Ishikawa (cell line): Measurements from ENCODE around the gene PRMT7.

ENCODE experiments used
- CEBPB ChIP-seq: IDR thresholded peaks from 2 replicates; pipeline ENCODE4 v1.6.1; 2012
- CREB1 ChIP-seq: IDR thresholded peaks from 2 replicates; pipeline ENCODE4 v1.6.1; 2012; ENCODE audit warnings: low read depth
- EGR1 ChIP-seq: IDR thresholded peaks from 2 replicates; pipeline ENCODE4 v1.6.1; 2012
- EP300 ChIP-seq: IDR thresholded peaks from 2 replicates; pipeline ENCODE4 v1.6.1; 2012; ENCODE audit warnings: borderline replicate concordance
- FOXM1 ChIP-seq: IDR thresholded peaks from 2 replicates; pipeline ENCODE4 v1.6.1; 2012; ENCODE audit warnings: low read depth, borderline replicate concordance
- NFIC ChIP-seq: IDR thresholded peaks from 2 replicates; pipeline ENCODE4 v1.6.1; 2012
- RAD21 ChIP-seq: IDR thresholded peaks from 2 replicates; pipeline ENCODE4 v1.6.1; 2012; ENCODE audit warnings: low read depth
- TAF1 ChIP-seq: IDR thresholded peaks from 2 replicates; pipeline ENCODE4 v1.6.1; 2012; ENCODE audit warnings: low read depth, mild to moderate bottlenecking
- TCF12 ChIP-seq: IDR thresholded peaks from 2 replicates; pipeline ENCODE4 v1.6.1; 2012; ENCODE audit warnings: low read depth
- TEAD4 ChIP-seq: IDR thresholded peaks from 2 replicates; pipeline ENCODE4 v1.6.1; 2012
- YY1 ChIP-seq: IDR thresholded peaks from 2 replicates; pipeline ENCODE4 v1.6.1; 2012; ENCODE audit warnings: low read depth
- ZBTB7A ChIP-seq: IDR thresholded peaks from 2 replicates; pipeline ENCODE4 v1.6.1; 2012; ENCODE audit warnings: low read depth
- TF ChIP-seq, protein P1 (sequence below): IDR thresholded peaks from 2 replicates; pipeline ENCODE4 v1.6.1; 2012
- TF ChIP-seq, protein P2 (sequence below): IDR thresholded peaks from 2 replicates; pipeline ENCODE4 v1.6.1; 2012
- TF ChIP-seq, protein P3 (sequence below): IDR thresholded peaks from 2 replicates; pipeline ENCODE4 v1.6.1; 2012; ENCODE audit warnings: low read depth, mild to moderate bottlenecking

Gene PRMT7

DNA sequence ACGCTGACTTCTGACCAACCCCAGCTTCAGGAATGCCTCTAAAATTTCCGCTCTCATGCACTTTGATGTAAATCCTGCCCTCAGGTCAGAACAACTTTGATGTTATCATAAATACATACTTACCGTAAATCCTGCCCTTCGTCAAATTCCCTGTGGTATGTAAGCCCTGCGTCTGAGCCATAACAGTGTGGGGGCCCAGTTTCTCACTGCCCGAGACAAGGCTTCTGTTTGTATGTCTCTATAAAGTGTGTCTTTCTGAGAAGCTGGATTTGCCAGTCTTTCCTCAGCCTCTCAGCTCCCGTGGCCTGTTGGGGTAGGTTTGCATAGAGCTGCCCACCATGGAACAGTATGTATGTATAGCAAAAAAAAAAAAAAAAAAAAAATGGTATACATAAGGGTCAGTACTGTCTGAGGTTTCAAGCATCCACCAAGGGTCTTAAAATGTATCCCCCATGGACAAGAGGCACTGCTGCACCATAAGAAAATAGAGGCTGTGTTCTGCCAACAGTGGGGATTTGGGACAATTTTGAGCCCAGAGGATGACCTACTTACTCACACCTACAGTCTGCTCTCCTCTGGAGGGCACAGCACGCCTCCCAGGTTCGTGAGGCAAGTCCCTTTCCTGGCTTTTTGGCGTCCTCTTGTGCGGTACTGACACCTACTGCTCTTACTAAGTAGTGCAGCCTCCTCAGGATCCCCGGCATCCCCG, 17.5 kb downstream of the PRMT7 start:
- TF ChIP-seq FOXM1, result no peak
- TF ChIP-seq, protein P1, sequence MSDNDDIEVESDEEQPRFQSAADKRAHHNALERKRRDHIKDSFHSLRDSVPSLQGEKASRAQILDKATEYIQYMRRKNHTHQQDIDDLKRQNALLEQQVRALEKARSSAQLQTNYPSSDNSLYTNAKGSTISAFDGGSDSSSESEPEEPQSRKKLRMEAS, result 0 out of 2 replicates have a peak, but pooled peaks have one; percentile 10
- TF ChIP-seq TEAD4, result no peak
- TF ChIP-seq RAD21, result peak; percentile 93
- no peak for TF ChIP-seq TCF12
- peak; percentile 36 for TF ChIP-seq NFIC

DNA sequence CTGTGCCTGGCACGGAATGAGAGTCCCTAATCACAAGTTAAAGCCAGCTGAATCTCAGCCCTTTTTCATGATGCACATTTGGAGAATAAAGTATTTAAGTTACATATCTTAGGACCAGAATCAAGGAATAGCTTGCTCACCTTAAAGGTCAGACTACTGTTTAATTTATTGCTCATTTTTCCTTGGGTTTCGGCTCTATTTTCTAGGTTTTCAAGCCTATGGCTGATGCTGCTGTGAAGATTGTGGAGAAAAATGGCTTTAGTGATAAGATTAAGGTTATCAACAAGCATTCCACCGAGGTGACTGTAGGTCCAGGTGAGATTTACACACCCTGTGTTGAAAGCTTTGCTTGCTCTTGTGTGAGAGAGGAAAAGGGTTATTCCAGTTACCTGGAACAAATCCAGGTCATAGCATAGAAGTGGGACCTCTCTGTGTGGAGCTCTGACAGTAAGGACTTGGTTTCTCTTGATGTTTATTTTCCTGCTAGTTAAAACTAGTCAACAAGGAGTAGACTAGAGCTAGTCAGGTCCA, 18.1 kb downstream of the PRMT7 start:
- TF ChIP-seq CEBPB (no peak), RAD21 (no peak), FOXM1 (no peak), TAF1 (no peak), CREB1 (no peak), TEAD4 (no peak), NFIC (no peak), ZBTB7A (no peak), EGR1 (no peak)
- TF ChIP-seq, protein P1, result no peak

DNA sequence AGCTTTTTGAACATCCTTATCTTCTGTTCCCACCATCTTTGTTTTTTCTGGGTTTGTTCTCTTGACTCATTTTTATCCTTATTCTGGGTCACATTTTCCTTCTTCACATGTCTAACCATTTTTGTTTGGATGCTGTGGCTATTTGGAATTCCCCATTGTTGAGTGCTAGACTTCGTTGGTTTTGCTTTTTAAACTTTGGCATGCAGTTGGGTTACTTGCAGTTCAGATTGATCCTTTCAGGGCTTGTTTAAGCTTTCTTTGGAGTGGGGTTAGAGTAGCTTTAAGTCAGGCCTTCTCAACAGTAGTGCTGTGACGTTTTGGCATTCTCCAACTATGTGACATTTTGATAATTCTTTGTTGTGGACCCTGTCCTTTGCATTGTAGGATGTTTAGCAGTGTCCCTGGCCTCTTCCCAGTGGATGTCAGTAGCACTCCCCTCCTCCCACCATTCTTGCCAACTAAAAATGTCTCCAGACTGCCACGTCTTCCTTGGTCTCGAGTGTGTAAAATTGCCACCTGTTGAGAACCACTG, 21.1 kb downstream of the PRMT7 start:
- TF ChIP-seq EP300 (no peak), CEBPB (no peak), ZBTB7A (no peak), TAF1 (no peak), TCF12 (no peak), FOXM1 (no peak), YY1 (no peak), TEAD4 (no peak), EGR1 (no peak), RAD21 (no peak), NFIC (no peak), CREB1 (no peak)
- TF ChIP-seq, protein P2, sequence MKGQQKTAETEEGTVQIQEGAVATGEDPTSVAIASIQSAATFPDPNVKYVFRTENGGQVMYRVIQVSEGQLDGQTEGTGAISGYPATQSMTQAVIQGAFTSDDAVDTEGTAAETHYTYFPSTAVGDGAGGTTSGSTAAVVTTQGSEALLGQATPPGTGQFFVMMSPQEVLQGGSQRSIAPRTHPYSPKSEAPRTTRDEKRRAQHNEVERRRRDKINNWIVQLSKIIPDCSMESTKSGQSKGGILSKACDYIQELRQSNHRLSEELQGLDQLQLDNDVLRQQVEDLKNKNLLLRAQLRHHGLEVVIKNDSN, result no peak
- TF ChIP-seq, protein P3, sequence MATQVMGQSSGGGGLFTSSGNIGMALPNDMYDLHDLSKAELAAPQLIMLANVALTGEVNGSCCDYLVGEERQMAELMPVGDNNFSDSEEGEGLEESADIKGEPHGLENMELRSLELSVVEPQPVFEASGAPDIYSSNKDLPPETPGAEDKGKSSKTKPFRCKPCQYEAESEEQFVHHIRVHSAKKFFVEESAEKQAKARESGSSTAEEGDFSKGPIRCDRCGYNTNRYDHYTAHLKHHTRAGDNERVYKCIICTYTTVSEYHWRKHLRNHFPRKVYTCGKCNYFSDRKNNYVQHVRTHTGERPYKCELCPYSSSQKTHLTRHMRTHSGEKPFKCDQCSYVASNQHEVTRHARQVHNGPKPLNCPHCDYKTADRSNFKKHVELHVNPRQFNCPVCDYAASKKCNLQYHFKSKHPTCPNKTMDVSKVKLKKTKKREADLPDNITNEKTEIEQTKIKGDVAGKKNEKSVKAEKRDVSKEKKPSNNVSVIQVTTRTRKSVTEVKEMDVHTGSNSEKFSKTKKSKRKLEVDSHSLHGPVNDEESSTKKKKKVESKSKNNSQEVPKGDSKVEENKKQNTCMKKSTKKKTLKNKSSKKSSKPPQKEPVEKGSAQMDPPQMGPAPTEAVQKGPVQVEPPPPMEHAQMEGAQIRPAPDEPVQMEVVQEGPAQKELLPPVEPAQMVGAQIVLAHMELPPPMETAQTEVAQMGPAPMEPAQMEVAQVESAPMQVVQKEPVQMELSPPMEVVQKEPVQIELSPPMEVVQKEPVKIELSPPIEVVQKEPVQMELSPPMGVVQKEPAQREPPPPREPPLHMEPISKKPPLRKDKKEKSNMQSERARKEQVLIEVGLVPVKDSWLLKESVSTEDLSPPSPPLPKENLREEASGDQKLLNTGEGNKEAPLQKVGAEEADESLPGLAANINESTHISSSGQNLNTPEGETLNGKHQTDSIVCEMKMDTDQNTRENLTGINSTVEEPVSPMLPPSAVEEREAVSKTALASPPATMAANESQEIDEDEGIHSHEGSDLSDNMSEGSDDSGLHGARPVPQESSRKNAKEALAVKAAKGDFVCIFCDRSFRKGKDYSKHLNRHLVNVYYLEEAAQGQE, result no peak
- TF ChIP-seq, protein P1, result no peak

DNA sequence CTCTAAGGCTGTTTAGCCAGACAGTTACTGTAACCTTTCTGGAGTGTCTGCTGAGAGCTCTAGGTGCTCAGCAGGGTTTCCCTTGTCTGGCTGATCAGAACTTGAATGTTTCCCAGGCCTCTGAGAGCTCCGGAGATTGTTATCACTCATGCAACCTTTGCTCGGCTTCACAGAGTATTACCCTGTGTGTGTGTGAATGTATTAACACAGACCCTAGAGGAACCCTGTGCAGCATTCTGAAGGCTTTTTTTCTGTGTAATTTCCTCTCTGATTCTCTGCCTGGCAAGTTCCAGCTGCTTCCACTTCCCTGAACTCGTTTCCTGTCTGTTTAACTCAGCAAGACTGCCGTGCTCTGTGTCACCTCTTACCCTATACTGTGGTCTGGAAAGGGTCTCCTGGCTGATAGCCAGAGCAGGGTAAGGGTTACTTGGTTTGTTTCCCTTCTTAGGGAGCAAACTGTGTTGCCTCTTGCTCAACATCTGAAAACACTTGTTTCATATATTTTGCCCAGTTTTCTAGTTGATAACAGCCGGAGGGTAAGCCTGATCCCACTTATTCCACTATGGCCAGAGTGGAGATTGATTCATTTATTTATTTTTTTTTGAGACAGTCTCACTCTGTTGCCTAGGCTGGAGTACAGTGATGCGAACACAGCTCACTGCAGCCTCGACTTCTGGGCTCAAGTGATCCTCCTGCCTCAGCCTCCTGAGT, 21.7 kb downstream of the PRMT7 start:
- TF ChIP-seq EP300 (no peak), NFIC (no peak), ZBTB7A (no peak), TCF12 (no peak), TEAD4 (no peak), YY1 (no peak), FOXM1 (no peak)
- TF ChIP-seq, protein P1, result no peak
- TF ChIP-seq, protein P3, result no peak

DNA sequence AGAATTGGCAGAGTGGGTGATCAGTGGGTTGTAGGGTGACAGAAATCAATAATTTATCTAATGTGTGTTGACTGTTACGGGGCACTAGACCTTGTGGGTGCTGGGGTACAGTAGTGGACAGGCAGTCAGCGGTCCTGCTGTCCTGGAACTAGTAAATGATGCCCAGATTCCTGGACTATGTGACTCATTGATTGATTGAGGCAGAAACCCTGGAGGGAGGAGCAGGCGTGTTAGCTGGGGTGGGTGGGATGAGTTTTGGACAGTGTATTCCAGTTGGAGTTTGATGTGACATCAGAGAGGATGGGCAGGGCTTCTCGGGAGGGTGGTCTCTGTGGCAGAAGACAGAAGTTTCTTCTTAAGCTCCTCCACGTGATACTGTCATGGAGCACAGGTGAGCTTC, 24.4 kb downstream of the PRMT7 start:
- TF ChIP-seq, protein P3, result no peak
- TF ChIP-seq ZBTB7A (no peak), TAF1 (no peak), TEAD4 (no peak), FOXM1 (no peak), CREB1 (no peak), YY1 (no peak), EP300 (no peak), RAD21 (no peak)
